Measurements from ENCODE around the gene GCSAM.

The GCSAM gene

DNA sequence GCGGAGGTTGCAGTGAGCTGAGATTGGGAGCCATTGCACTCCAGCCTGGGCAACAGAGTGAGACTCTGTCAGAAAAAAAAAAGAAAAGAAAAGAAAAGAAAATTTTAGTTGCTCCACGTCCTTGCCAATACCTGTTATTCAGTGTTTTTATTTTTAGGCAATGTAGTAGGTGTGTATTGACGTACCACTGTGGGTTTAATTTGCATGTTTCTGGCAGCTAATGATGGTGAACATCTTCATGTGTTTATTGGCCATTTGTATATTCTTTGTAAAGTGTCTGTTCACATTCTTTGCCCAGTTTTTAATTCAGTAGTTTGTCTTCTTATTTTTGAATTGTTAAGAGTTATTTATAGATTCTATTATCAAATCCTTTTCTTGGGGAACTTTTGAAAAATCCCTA lies 38.1 kb upstream of the GCSAM start:
- no peak overlapping the region for H3K27ac ChIP-seq (replicated peaks)
- no peak for DNase-seq (ENCODE audit: low read depth in 1 of 2, low spot score in 1 of 2)
- TF ChIP-seq, protein P1, sequence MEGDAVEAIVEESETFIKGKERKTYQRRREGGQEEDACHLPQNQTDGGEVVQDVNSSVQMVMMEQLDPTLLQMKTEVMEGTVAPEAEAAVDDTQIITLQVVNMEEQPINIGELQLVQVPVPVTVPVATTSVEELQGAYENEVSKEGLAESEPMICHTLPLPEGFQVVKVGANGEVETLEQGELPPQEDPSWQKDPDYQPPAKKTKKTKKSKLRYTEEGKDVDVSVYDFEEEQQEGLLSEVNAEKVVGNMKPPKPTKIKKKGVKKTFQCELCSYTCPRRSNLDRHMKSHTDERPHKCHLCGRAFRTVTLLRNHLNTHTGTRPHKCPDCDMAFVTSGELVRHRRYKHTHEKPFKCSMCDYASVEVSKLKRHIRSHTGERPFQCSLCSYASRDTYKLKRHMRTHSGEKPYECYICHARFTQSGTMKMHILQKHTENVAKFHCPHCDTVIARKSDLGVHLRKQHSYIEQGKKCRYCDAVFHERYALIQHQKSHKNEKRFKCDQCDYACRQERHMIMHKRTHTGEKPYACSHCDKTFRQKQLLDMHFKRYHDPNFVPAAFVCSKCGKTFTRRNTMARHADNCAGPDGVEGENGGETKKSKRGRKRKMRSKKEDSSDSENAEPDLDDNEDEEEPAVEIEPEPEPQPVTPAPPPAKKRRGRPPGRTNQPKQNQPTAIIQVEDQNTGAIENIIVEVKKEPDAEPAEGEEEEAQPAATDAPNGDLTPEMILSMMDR (IDR thresholded peaks at IDR 0.05; ENCODE audit: insufficient read depth, low read length), result no peak
- TF ChIP-seq SPI1 (IDR thresholded peaks at IDR 0.05; ENCODE audit: borderline replicate concordance, low read depth) (no peak), GABPA (IDR thresholded peaks at IDR 0.05; ENCODE audit: low read depth) (no peak), POLR2AphosphoS5 (IDR thresholded peaks at IDR 0.05; ENCODE audit: low read depth) (no peak)
- TF ChIP-seq, protein P2, sequence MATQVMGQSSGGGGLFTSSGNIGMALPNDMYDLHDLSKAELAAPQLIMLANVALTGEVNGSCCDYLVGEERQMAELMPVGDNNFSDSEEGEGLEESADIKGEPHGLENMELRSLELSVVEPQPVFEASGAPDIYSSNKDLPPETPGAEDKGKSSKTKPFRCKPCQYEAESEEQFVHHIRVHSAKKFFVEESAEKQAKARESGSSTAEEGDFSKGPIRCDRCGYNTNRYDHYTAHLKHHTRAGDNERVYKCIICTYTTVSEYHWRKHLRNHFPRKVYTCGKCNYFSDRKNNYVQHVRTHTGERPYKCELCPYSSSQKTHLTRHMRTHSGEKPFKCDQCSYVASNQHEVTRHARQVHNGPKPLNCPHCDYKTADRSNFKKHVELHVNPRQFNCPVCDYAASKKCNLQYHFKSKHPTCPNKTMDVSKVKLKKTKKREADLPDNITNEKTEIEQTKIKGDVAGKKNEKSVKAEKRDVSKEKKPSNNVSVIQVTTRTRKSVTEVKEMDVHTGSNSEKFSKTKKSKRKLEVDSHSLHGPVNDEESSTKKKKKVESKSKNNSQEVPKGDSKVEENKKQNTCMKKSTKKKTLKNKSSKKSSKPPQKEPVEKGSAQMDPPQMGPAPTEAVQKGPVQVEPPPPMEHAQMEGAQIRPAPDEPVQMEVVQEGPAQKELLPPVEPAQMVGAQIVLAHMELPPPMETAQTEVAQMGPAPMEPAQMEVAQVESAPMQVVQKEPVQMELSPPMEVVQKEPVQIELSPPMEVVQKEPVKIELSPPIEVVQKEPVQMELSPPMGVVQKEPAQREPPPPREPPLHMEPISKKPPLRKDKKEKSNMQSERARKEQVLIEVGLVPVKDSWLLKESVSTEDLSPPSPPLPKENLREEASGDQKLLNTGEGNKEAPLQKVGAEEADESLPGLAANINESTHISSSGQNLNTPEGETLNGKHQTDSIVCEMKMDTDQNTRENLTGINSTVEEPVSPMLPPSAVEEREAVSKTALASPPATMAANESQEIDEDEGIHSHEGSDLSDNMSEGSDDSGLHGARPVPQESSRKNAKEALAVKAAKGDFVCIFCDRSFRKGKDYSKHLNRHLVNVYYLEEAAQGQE (IDR thresholded peaks at IDR 0.05; ENCODE audit: insufficient replicate concordance, low read depth), result no peak
- no peaks in the 10 kb centered on the region for H3K27me3 ChIP-seq (ENCODE audit: insufficient read depth, poor library complexity, severe bottlenecking)
- no peak overlapping the region for H3K4me3 ChIP-seq (replicated peaks; ENCODE audit: insufficient read depth, low read length)

- no peaks in the 10 kb centered on the region for H3K27me3 ChIP-seq (ENCODE audit: insufficient read depth, poor library complexity, severe bottlenecking)
- TF ChIP-seq, protein P1 (IDR thresholded peaks at IDR 0.05; ENCODE audit: insufficient read depth, low read length), result no peak
- TF ChIP-seq SPI1 (IDR thresholded peaks at IDR 0.05; ENCODE audit: borderline replicate concordance, low read depth) (no peak), GABPA (IDR thresholded peaks at IDR 0.05; ENCODE audit: low read depth) (no peak), POLR2AphosphoS5 (IDR thresholded peaks at IDR 0.05; ENCODE audit: low read depth) (no peak)
- TF ChIP-seq, protein P2 (IDR thresholded peaks at IDR 0.05; ENCODE audit: insufficient replicate concordance, low read depth), result no peak
- DNase-seq (ENCODE audit: low read depth in 1 of 2, low spot score in 1 of 2), result no peak
- no peak overlapping the region for H3K4me3 ChIP-seq (replicated peaks; ENCODE audit: insufficient read depth, low read length)
- no peak overlapping the region for H3K27ac ChIP-seq (replicated peaks)
These were observed 37.0 kb upstream of the GCSAM start for GRCh38 chr3:112170046-112170445.

GRCh38 chr3:112167758-112168157 lies 34.7 kb upstream of the GCSAM start:
- no peaks in the 10 kb centered on the region for H3K27me3 ChIP-seq (ENCODE audit: insufficient read depth, poor library complexity, severe bottlenecking)
- no peak for DNase-seq (ENCODE audit: low read depth in 1 of 2, low spot score in 1 of 2)
- TF ChIP-seq GABPA (IDR thresholded peaks at IDR 0.05; ENCODE audit: low read depth), result no peak
- TF ChIP-seq SPI1 (IDR thresholded peaks at IDR 0.05; ENCODE audit: borderline replicate concordance, low read depth), result no peak
- TF ChIP-seq, protein P2 (IDR thresholded peaks at IDR 0.05; ENCODE audit: insufficient replicate concordance, low read depth), result no peak
- TF ChIP-seq, protein P1 (IDR thresholded peaks at IDR 0.05; ENCODE audit: insufficient read depth, low read length), result no peak
- TF ChIP-seq POLR2AphosphoS5 (IDR thresholded peaks at IDR 0.05; ENCODE audit: low read depth), result no peak
- H3K27ac ChIP-seq (replicated peaks), result no peak overlapping the region
- no peak overlapping the region for H3K4me3 ChIP-seq (replicated peaks; ENCODE audit: insufficient read depth, low read length)

Data from HL-60 (cell line).